CD4-positive, alpha-beta T cell (primary cell): Measurements from ENCODE around the gene PHKB. TPM values are rescaled to one million over a fixed set of nuclear protein-coding genes. Genes with fewer than 3 reads are reported as not detected.

Source experiments
- ATAC-seq: fragments of 200-7000 bp; cut with Tn5 transposase; one replicate; pipeline ENCODE4 v1.10.0; 2022; ENCODE audit warnings: mild to moderate bottlenecking; ENCODE audit not compliant: poor library complexity
- CTCF ChIA-PET: fragments of 350-600 bp; sonication (Branson Sonifier 250); formaldehyde crosslinking; loops from one replicate; lab custom pipeline; 2021; ENCODE audit warnings: antibody characterized with exemption, inconsistent platforms; lab: Charles Lee
- POLR2A ChIA-PET: fragments of 350-600 bp; sonication (Branson Sonifier 250); formaldehyde crosslinking; loops from one replicate; lab custom pipeline; 2021; ENCODE audit warnings: antibody characterized with exemption, inconsistent platforms; lab: Charles Lee
- DNase-seq, 14 experiments: peaks; one replicate each; pipeline ENCODE4 v3.0.0-alpha.2; 2013 to 2020; ENCODE audit warnings: mixed read lengths in 2 of 14
- H3K27ac ChIP-seq, 2 donors: one replicate each; pipeline versions ENCODE4 v1.5.1 to v1.7.0; 2013; ENCODE audit warnings: low read length in 2 of 2, low read depth in 1 of 2, mild to moderate bottlenecking in 1 of 2
- H3K27me3 ChIP-seq, 2 experiments: 1 replicate in 1 of 2; 2 replicates in 1 of 2; pipeline versions ENCODE4 v1.6.1 to v1.7.0; 2013; ENCODE audit warnings: low read length in 2 of 2, control low read depth in 1 of 2, mild to moderate bottlenecking in 1 of 2, moderate library complexity in 1 of 2; ENCODE audit not compliant: insufficient read depth in 2 of 2, control insufficient read depth in 1 of 2
- H3K36me3 ChIP-seq: one replicate; pipeline ENCODE4 v1.6.1; 2013; ENCODE audit warnings: low read length, control low read depth; ENCODE audit not compliant: insufficient read depth
- H3K4me1 ChIP-seq: one replicate; pipeline ENCODE4 v1.6.1; 2013; ENCODE audit warnings: low read length, control low read depth; ENCODE audit not compliant: insufficient read depth
- H3K4me3 ChIP-seq: one replicate; pipeline ENCODE4 v1.5.1; 2013; ENCODE audit warnings: mild to moderate bottlenecking, low read length, moderate library complexity
- H3K9me3 ChIP-seq, 2 experiments: 1 replicate in 1 of 2; 2 replicates in 1 of 2; pipeline versions ENCODE4 v1.6.1 to v1.7.0; 2013; ENCODE audit warnings: low read length in 2 of 2, mild to moderate bottlenecking in 2 of 2, control low read depth in 1 of 2, moderate library complexity in 1 of 2; ENCODE audit not compliant: control insufficient read depth in 1 of 2, insufficient read depth in 1 of 2
- H3K27ac Mint-ChIP-seq: one replicate; pipeline ENCODE4 v1.8.0; 2020; ENCODE audit warnings: mixed read lengths
- H3K27me3 Mint-ChIP-seq: one replicate; pipeline ENCODE4 v1.8.0; 2021; ENCODE audit warnings: mixed read lengths
- H3K36me3 Mint-ChIP-seq: one replicate; pipeline ENCODE4 v1.8.0; 2021; ENCODE audit warnings: low read depth, mixed read lengths
- H3K4me1 Mint-ChIP-seq: one replicate; pipeline ENCODE4 v1.8.0; 2021; ENCODE audit warnings: low read depth, mixed read lengths
- H3K4me3 Mint-ChIP-seq: one replicate; pipeline ENCODE4 v1.8.0; 2020; ENCODE audit warnings: mild to moderate bottlenecking, mixed read lengths
- H3K9me3 Mint-ChIP-seq: one replicate; pipeline ENCODE4 v1.8.0; 2020; ENCODE audit warnings: mixed read lengths
- intact Hi-C, 2 experiments: fragments of 100-400 bp; cut with DNase I in 1 of 2; cut with micrococcal nuclease in 1 of 2; formaldehyde crosslinking; loops; one replicate each; pipeline versions ENCODE4 v1.15.1 to v1.9.0; 2023 to 2025; cut with DNase I, micrococcal nuclease
- total RNA-seq, 174 experiments: library from RNA in 2 of 174; stranded (reverse) in 2 of 174; gene quantifications; one replicate each; pipeline ENCODE4 v1.2.3 and lab custom pipeline; 2021 to 2026
- TF ChIP-seq, protein P1 (sequence below): fragments of 200-600 bp; IDR thresholded peaks from one replicate; pipeline ENCODE4 v1.8.0; 2022; ENCODE audit warnings: antibody characterized with exemption, mild to moderate bottlenecking

The PHKB gene
- total RNA-seq, 2 experiments from 2014 or later: 28.8 to 31.3 TPM

- intact Hi-C loops: no loop called here
- ChIA-PET CTCF (no interaction called here), POLR2A (no interaction called here)
- DNase-seq (no peak), ATAC-seq (no peak)
- H3K36me3 ChIP-seq: peaks cover 29% of the 10 kb centered on the region
- H3K4me1 ChIP-seq: no peaks in the 10 kb centered on the region
- no peak overlapping the region for H3K27ac ChIP-seq
- Mint-ChIP-seq H3K9me3 (no peaks in the 10 kb centered on the region), H3K27me3 (no peaks in the 10 kb centered on the region), H3K27ac (no peak overlapping the region), H3K36me3 (peaks cover 81% of the 10 kb centered on the region), H3K4me1 (peaks cover 5% of the 10 kb centered on the region), H3K4me3 (no peak overlapping the region)
- TF ChIP-seq, protein P1, sequence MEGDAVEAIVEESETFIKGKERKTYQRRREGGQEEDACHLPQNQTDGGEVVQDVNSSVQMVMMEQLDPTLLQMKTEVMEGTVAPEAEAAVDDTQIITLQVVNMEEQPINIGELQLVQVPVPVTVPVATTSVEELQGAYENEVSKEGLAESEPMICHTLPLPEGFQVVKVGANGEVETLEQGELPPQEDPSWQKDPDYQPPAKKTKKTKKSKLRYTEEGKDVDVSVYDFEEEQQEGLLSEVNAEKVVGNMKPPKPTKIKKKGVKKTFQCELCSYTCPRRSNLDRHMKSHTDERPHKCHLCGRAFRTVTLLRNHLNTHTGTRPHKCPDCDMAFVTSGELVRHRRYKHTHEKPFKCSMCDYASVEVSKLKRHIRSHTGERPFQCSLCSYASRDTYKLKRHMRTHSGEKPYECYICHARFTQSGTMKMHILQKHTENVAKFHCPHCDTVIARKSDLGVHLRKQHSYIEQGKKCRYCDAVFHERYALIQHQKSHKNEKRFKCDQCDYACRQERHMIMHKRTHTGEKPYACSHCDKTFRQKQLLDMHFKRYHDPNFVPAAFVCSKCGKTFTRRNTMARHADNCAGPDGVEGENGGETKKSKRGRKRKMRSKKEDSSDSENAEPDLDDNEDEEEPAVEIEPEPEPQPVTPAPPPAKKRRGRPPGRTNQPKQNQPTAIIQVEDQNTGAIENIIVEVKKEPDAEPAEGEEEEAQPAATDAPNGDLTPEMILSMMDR: no peak
- H3K9me3 ChIP-seq: no peaks in the 10 kb centered on the region
- H3K4me3 ChIP-seq: no peak overlapping the region
- no peaks in the 10 kb centered on the region for H3K27me3 ChIP-seq
These were observed 183.5 kb downstream of the PHKB start for GRCh38 chr16:47644661-47645060.

DNA sequence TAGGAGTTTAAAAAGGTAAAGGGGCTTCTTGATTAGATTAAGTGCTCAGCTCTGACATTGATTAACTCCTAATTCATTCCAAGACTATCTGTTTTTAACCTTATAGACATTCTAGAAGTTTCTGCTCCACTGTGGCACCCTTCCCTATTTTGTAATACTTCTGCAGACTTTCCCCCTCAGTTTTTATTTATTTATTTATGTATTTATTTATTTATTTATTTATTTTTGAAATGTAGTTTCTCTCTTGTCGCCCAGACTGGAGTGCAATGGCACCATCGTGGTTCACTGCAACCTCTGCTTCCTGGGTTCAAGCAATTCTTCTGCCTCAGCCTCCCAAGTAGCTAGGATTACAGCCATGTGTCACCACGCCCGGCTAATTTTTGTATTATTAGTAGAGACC, 185.8 kb downstream of the PHKB start:
- Mint-ChIP-seq H3K36me3 (peaks cover 84% of the 10 kb centered on the region), H3K4me1 (peaks cover 5% of the 10 kb centered on the region), H3K27ac (no peak overlapping the region), H3K9me3 (no peaks in the 10 kb centered on the region), H3K27me3 (no peaks in the 10 kb centered on the region), H3K4me3 (no peak overlapping the region)
- no peaks in the 10 kb centered on the region for H3K27me3 ChIP-seq
- no peaks in the 10 kb centered on the region for H3K9me3 ChIP-seq
- CTCF ChIA-PET: no interaction called here
- POLR2A ChIA-PET: no interaction called here
- no peak overlapping the region for H3K27ac ChIP-seq
- peaks cover 34% of the 10 kb centered on the region for H3K36me3 ChIP-seq
- ATAC-seq (no peak), DNase-seq (no peak)
- intact Hi-C loops: no loop called here
- H3K4me1 ChIP-seq: no peaks in the 10 kb centered on the region
- H3K4me3 ChIP-seq: no peak overlapping the region
- TF ChIP-seq, protein P1: no peak

DNA sequence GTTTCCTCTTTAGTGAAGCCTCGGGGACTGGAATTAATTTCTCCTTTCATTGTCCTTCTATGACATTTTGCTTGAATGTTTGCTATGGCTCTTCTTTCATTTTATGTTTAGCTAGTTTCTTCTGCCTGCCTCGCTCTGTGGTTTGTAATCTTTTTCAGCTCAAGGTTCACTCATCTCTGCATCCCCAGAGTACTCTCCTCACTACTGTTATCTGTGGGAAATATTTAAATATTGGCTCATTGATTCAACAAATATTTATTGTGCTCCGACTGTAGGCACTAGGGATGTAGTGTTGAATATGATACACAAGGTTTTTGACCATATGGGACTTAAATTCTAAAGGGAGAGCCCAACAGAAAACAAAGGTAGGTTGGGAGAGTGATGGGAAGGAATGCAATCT, 195.9 kb downstream of the PHKB start:
- Histone ChIP-seq H3K27ac (no peak overlapping the region), H3K4me1 (no peaks in the 10 kb centered on the region), H3K36me3 (peaks cover 48% of the 10 kb centered on the region), H3K27me3 (no peaks in the 10 kb centered on the region), H3K4me3 (no peak overlapping the region), H3K9me3 (no peaks in the 10 kb centered on the region)
- DNase-seq (no peak), ATAC-seq (no peak)
- CTCF ChIA-PET: interaction anchor here (1.4 kb wide), 1 partner anchor 8 kb away, joined by 4 read pairs; no protein-coding TSS in a partner anchor
- H3K27me3 Mint-ChIP-seq: no peaks in the 10 kb centered on the region
- intact Hi-C loops: no loop called here
- H3K9me3 Mint-ChIP-seq: no peaks in the 10 kb centered on the region
- peaks cover 89% of the 10 kb centered on the region for H3K36me3 Mint-ChIP-seq
- H3K4me3 Mint-ChIP-seq: no peak overlapping the region
- no peaks in the 10 kb centered on the region for H3K4me1 Mint-ChIP-seq
- POLR2A ChIA-PET: no interaction called here
- H3K27ac Mint-ChIP-seq: no peak overlapping the region
- TF ChIP-seq, protein P1: no peak
